DND-41 (cell line): ENCODE data around the gene PPP1R37.

Experiments
- ATAC-seq: fragments of 200-7000 bp; cut with Tn5 transposase; 3 replicates; pipeline ENCODE4 v1.9.1; 2021; ENCODE audit warnings: low read depth; ENCODE audit not compliant: insufficient read depth
- DNase-seq: peaks from one replicate; pipeline ENCODE4 v3.0.0-alpha.2; 2020
- H2AFZ ChIP-seq: 2 replicates; pipeline ENCODE4 v1.6.0; 2012; ENCODE audit warnings: low read depth, low read length
- H3K27ac ChIP-seq: 2 replicates; pipeline ENCODE4 v1.5.1; 2012; ENCODE audit warnings: low read length, inconsistent platforms
- H3K27me3 ChIP-seq: fragments of 200-600 bp; sonication (generic); 2 replicates; pipeline ENCODE4 v1.6.0; 2012; ENCODE audit warnings: low read length, mild to moderate bottlenecking, inconsistent platforms; ENCODE audit not compliant: insufficient read depth, poor library complexity
- H3K36me3 ChIP-seq: 2 replicates; pipeline ENCODE4 v1.5.1; 2012; ENCODE audit warnings: low read length, inconsistent platforms; ENCODE audit not compliant: insufficient read depth
- H3K4me1 ChIP-seq: 2 replicates; pipeline ENCODE4 v1.5.1; 2012; ENCODE audit warnings: mild to moderate bottlenecking, low read length; ENCODE audit not compliant: insufficient read depth
- H3K4me2 ChIP-seq: 2 replicates; pipeline ENCODE4 v1.6.0; 2012; ENCODE audit warnings: mild to moderate bottlenecking, moderate library complexity, low read length, inconsistent platforms; ENCODE audit not compliant: insufficient read depth
- H3K4me3 ChIP-seq, 2 experiments: fragments of 200-600 bp in 1 of 2; shearing (Covaris generic) in 1 of 2; 2 replicates each; pipeline ENCODE4 v1.5.1; 2012 to 2016; ENCODE audit warnings: inconsistent platforms in 2 of 2, low read length in 2 of 2, mild to moderate bottlenecking in 2 of 2, low read depth in 1 of 2, moderate library complexity in 1 of 2
- H3K79me2 ChIP-seq: 2 replicates; pipeline ENCODE4 v1.6.0; 2012; ENCODE audit warnings: low read length, inconsistent platforms; ENCODE audit not compliant: insufficient read depth
- H3K9ac ChIP-seq: 2 replicates; pipeline ENCODE4 v1.6.0; 2012; ENCODE audit warnings: low read depth, mild to moderate bottlenecking, inconsistent platforms, low read length, moderate library complexity
- H3K9me3 ChIP-seq: 2 replicates; pipeline ENCODE4 v1.5.1; 2012; ENCODE audit warnings: low read length, moderate library complexity, mild to moderate bottlenecking, inconsistent platforms; ENCODE audit not compliant: insufficient read depth, severe bottlenecking
- H4K20me1 ChIP-seq: 2 replicates; pipeline ENCODE4 v1.6.0; 2012; ENCODE audit warnings: low read length; ENCODE audit not compliant: insufficient read depth
- CTCF ChIP-seq: IDR thresholded peaks from 2 replicates; pipeline ENCODE4 v1.5.1; 2012; ENCODE audit warnings: borderline replicate concordance, low read length, moderate library complexity, mild to moderate bottlenecking; ENCODE audit not compliant: poor library complexity, severe bottlenecking; ENCODE audit errors: extremely low read depth
- EZH2 ChIP-seq: IDR thresholded peaks from 3 replicates; pipeline ENCODE4 v1.6.1; 2012; ENCODE audit warnings: borderline replicate concordance, low read depth, mild to moderate bottlenecking, moderate library complexity, low read length, inconsistent platforms; ENCODE audit not compliant: severe bottlenecking

The PPP1R37 gene

GRCh38 chr19:45069056-45069455, 23.9 kb upstream of the PPP1R37 start:
- H3K27me3 ChIP-seq: no peaks in the 10 kb centered on the region
- peaks cover 12% of the 10 kb centered on the region for H4K20me1 ChIP-seq
- H3K9me3 ChIP-seq: no peaks in the 10 kb centered on the region
- H2AFZ ChIP-seq: no peak overlapping the region
- H3K36me3 ChIP-seq: peaks cover 66% of the 10 kb centered on the region
- ATAC-seq (no peak), DNase-seq (no peak)
- H3K27ac ChIP-seq: no peak overlapping the region
- H3K79me2 ChIP-seq: peaks cover 5% of the 10 kb centered on the region; the same call in 1 of the 2 replicates
- H3K9ac ChIP-seq: no peak overlapping the region
- TF ChIP-seq CTCF (no peak), EZH2 (no peak)
- H3K4me2 ChIP-seq: no peak overlapping the region
- H3K4me1 ChIP-seq: no peaks in the 10 kb centered on the region
- H3K4me3 ChIP-seq: no peak overlapping the region

GRCh38 chr19:45070214-45070613, 22.8 kb upstream of the PPP1R37 start:
- TF ChIP-seq EZH2: no peak
- no peak for TF ChIP-seq CTCF
- H3K9me3 ChIP-seq: no peaks in the 10 kb centered on the region
- H2AFZ ChIP-seq: no peak overlapping the region
- no peak overlapping the region for H3K4me3 ChIP-seq
- no peak overlapping the region for H3K9ac ChIP-seq
- H3K27ac ChIP-seq: no peak overlapping the region
- no peaks in the 10 kb centered on the region for H3K27me3 ChIP-seq
- no peaks in the 10 kb centered on the region for H3K4me1 ChIP-seq
- no peak for DNase-seq
- H3K4me2 ChIP-seq: no peak overlapping the region
- ATAC-seq: no peak
- peaks cover 3% of the 10 kb centered on the region; the same call in 1 of the 2 replicates for H3K79me2 ChIP-seq
- peaks cover 12% of the 10 kb centered on the region for H4K20me1 ChIP-seq
- H3K36me3 ChIP-seq: peaks cover 54% of the 10 kb centered on the region

GRCh38 chr19:45070861-45071544, 22.0 kb upstream of the PPP1R37 start:
- H3K27ac ChIP-seq: no peak overlapping the region

More at GRCh38 chr19:45070861-45071544, 22.0 kb upstream of the PPP1R37 start:
- H3K36me3 ChIP-seq: peaks cover 46% of the 10 kb centered on the region
- H3K27me3 ChIP-seq: no peaks in the 10 kb centered on the region
- no peaks in the 10 kb centered on the region for H3K9me3 ChIP-seq
- H3K4me1 ChIP-seq: no peaks in the 10 kb centered on the region
- H3K79me2 ChIP-seq: no peaks in the 10 kb centered on the region; the same call in 1 of the 2 replicates
- DNase-seq (no peak), ATAC-seq (no peak)
- H3K4me3 ChIP-seq: no peak overlapping the region
- H2AFZ ChIP-seq: no peak overlapping the region
- H3K9ac ChIP-seq: no peak overlapping the region
- TF ChIP-seq EZH2: no peak
- no peak for TF ChIP-seq CTCF
- H4K20me1 ChIP-seq: peaks cover 12% of the 10 kb centered on the region
- H3K4me2 ChIP-seq: no peak overlapping the region
